Measurements from ENCODE around the gene ZBTB16.

DNA sequence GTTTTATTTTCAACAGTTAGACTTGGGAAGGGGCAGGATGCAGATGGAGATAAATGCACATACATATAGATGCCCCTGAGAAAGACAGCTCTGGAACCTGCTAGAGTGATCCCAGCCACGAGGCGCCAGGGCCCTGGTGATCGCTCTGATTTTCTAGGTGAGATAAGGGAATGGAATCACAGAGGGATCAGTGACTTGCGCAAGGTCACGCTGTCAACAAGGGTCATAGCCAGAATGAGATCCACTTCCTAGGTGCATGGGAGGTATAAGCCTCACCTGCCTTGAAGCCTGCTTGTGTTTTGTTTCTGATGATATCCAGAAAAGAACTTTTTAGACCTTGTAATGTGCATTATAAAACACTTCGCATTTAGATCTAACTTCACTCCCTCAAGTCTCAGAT lies 47.5 kb downstream of the ZBTB16 start:
- TF ChIP-seq, protein P1, sequence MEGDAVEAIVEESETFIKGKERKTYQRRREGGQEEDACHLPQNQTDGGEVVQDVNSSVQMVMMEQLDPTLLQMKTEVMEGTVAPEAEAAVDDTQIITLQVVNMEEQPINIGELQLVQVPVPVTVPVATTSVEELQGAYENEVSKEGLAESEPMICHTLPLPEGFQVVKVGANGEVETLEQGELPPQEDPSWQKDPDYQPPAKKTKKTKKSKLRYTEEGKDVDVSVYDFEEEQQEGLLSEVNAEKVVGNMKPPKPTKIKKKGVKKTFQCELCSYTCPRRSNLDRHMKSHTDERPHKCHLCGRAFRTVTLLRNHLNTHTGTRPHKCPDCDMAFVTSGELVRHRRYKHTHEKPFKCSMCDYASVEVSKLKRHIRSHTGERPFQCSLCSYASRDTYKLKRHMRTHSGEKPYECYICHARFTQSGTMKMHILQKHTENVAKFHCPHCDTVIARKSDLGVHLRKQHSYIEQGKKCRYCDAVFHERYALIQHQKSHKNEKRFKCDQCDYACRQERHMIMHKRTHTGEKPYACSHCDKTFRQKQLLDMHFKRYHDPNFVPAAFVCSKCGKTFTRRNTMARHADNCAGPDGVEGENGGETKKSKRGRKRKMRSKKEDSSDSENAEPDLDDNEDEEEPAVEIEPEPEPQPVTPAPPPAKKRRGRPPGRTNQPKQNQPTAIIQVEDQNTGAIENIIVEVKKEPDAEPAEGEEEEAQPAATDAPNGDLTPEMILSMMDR (IDR thresholded peaks at IDR 0.05), result no peak
- no peak for TF ChIP-seq POLR2A (IDR thresholded peaks at IDR 0.05)

Measured in testis (tissue), 2 donors.